Hepatic stellate cell (primary cell): ENCODE results near the gene SMC6.

ENCODE experiments used
- DNase-seq: peaks from one replicate; pipeline ENCODE4 v3.0.0; 2011; ENCODE audit warnings: low spot score

Gene SMC6

GRCh38 chr2:17616405-17616804, 137.2 kb downstream of the SMC6 start:
- DNase-seq = no peak

- no peak for DNase-seq
Measured at GRCh38 chr2:17615728-17616351, 137.8 kb downstream of the SMC6 start.

- no peak for DNase-seq
Measured at GRCh38 chr2:17615147-17615546, 138.5 kb downstream of the SMC6 start.

GRCh38 chr2:17614174-17614930, 139.3 kb downstream of the SMC6 start:
- DNase-seq = no peak
